Breast epithelium (tissue), 3 donors: ENCODE data around the gene ASXL2.
A peak's percentile ranks its signal among the peaks of the same experiment; 100 is the strongest.

Experiments used
- POLR2AphosphoS5 ChIP-seq, 3 donors: sonication (generic); formaldehyde crosslinking; IDR thresholded peaks; one replicate each; pipeline ENCODE4 v1.6.1; 2017; ENCODE audit warnings: antibody characterized with exemption in 3 of 3
- TF ChIP-seq, protein P1 (sequence below), 3 donors: fragments of 450-650 bp; IDR thresholded peaks; one replicate each; pipeline ENCODE4 v1.5.1; 2016 to 2017; ENCODE audit warnings: antibody characterized with exemption in 3 of 3, mild to moderate bottlenecking in 3 of 3, moderate library complexity in 3 of 3

- TF ChIP-seq, protein P1, sequence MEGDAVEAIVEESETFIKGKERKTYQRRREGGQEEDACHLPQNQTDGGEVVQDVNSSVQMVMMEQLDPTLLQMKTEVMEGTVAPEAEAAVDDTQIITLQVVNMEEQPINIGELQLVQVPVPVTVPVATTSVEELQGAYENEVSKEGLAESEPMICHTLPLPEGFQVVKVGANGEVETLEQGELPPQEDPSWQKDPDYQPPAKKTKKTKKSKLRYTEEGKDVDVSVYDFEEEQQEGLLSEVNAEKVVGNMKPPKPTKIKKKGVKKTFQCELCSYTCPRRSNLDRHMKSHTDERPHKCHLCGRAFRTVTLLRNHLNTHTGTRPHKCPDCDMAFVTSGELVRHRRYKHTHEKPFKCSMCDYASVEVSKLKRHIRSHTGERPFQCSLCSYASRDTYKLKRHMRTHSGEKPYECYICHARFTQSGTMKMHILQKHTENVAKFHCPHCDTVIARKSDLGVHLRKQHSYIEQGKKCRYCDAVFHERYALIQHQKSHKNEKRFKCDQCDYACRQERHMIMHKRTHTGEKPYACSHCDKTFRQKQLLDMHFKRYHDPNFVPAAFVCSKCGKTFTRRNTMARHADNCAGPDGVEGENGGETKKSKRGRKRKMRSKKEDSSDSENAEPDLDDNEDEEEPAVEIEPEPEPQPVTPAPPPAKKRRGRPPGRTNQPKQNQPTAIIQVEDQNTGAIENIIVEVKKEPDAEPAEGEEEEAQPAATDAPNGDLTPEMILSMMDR (IDR thresholded peaks at IDR 0.05) = no peak
- peak in 1 of 3 donors; percentile 63 for TF ChIP-seq POLR2AphosphoS5 (IDR thresholded peaks at IDR 0.05)
Observed at GRCh38 chr2:25692143-25692542, 186.1 kb downstream of the ASXL2 start.
